Activated naive CD4-positive, alpha-beta T cell treated with anti-CD3 and anti-CD28 coated beads, Interleukin-2, amount 10 ng/mL, durations not matched to agents 7 days and 5 days (primary cell): ENCODE measurements around the gene MYO5C.
A peak's percentile ranks its signal among the peaks of the same experiment; 100 is the strongest.

Source experiments
- CTCF ChIA-PET: fragments of 350-600 bp; sonication (Branson Sonifier 250); formaldehyde crosslinking; loops from one replicate; lab custom pipeline; 2021; ENCODE audit warnings: antibody characterized with exemption; lab: Charles Lee
- DNase-seq: peaks from one replicate; pipeline ENCODE4 v3.0.0-alpha.2; 2020
- H3K27ac Mint-ChIP-seq: one replicate; pipeline ENCODE4 v1.8.0; 2021; ENCODE audit warnings: mild to moderate bottlenecking, moderate library complexity, mixed read lengths
- H3K27me3 Mint-ChIP-seq: one replicate; pipeline ENCODE4 v1.8.0; 2021; ENCODE audit warnings: mild to moderate bottlenecking, mixed read lengths
- H3K36me3 Mint-ChIP-seq: one replicate; pipeline ENCODE4 v1.8.0; 2021; ENCODE audit warnings: mixed read lengths
- H3K4me1 Mint-ChIP-seq: one replicate; pipeline ENCODE4 v1.8.0; 2021; ENCODE audit warnings: mixed read lengths
- H3K4me3 Mint-ChIP-seq: one replicate; pipeline ENCODE4 v1.8.0; 2021; ENCODE audit warnings: mild to moderate bottlenecking, moderate library complexity, mixed read lengths
- H3K9me3 Mint-ChIP-seq: one replicate; pipeline ENCODE4 v1.8.0; 2021; ENCODE audit warnings: mixed read lengths

The MYO5C gene

DNA sequence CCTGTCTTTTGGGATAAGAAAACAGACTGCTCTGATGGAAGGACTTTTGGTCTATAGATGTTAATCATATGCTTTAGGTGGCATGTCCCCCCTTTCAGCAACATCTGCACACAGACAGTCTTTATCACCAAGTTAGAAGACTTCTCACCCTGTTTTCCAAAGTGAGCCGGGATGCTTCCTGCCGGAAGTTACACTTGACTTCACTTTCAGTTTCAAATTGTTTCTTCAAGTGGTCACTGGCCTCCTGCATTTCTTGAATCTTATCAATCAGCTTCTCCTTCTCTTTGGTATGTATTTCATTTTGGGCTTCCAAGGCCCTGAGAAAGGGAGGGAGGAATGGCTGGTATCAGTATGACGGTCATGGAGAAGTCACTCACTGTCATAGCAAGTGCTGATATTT, 77.2 kb downstream of the MYO5C start:
- H3K9me3 Mint-ChIP-seq: no peaks in the 10 kb centered on the region
- DNase-seq: no peak
- H3K4me3 Mint-ChIP-seq: no peak overlapping the region
- CTCF ChIA-PET: interaction anchor here (1.4 to 3.3 kb wide), 2 partner anchors 9 to 140 kb away, joined by 3 to 35 read pairs; no protein-coding TSS in a partner anchor
- peaks cover 39% of the 10 kb centered on the region for H3K4me1 Mint-ChIP-seq
- no peak overlapping the region for H3K27ac Mint-ChIP-seq
- peaks cover 15% of the 10 kb centered on the region for H3K36me3 Mint-ChIP-seq
- no peaks in the 10 kb centered on the region for H3K27me3 Mint-ChIP-seq

- H3K9me3 Mint-ChIP-seq: no peaks in the 10 kb centered on the region
Observed at GRCh38 chr15:52217186-52217585, 78.4 kb downstream of the MYO5C start.

DNA sequence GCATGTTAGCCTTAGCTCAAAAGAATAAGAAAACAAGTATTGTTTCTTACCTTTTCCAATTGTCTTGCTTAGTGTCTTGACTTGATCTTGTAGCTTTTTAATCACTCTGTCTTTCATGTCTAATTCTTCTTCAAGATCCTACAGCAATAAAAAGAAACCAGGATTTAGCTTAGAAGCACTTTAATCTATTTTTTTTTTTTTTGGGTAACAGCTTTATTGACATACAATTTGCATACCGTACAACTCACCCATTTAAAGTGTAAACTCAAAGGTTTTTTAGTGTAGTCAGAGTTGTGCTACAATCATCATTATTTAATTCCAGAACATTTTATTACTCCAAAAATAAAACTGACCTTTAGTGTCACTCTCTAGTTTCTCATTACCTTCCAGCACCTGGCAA, 81.1 kb downstream of the MYO5C start:
- CTCF ChIA-PET: interaction anchor here (0.8 to 1.9 kb wide), 5 partner anchors 8 to 38 kb away, joined by 3 to 10 read pairs (median 6); no protein-coding TSS in a partner anchor
- Mint-ChIP-seq H3K36me3 (no peaks in the 10 kb centered on the region), H3K9me3 (no peaks in the 10 kb centered on the region), H3K27me3 (peaks cover 8% of the 10 kb centered on the region), H3K27ac (no peak overlapping the region), H3K4me3 (no peak overlapping the region), H3K4me1 (peaks cover 7% of the 10 kb centered on the region)
- no peak for DNase-seq

More at GRCh38 chr15:52217186-52217585, 78.4 kb downstream of the MYO5C start:
- DNase-seq: peak; percentile 51
- Mint-ChIP-seq H3K4me3 (no peak overlapping the region), H3K4me1 (peaks cover 28% of the 10 kb centered on the region), H3K36me3 (peaks cover 7% of the 10 kb centered on the region), H3K27ac (no peak overlapping the region), H3K27me3 (peaks cover 5% of the 10 kb centered on the region)
- CTCF ChIA-PET: interaction anchor here (0.6 to 3.3 kb wide), 12 partner anchors 9 to 517 kb away, joined by 3 to 35 read pairs (median 4); no protein-coding TSS in a partner anchor

DNA sequence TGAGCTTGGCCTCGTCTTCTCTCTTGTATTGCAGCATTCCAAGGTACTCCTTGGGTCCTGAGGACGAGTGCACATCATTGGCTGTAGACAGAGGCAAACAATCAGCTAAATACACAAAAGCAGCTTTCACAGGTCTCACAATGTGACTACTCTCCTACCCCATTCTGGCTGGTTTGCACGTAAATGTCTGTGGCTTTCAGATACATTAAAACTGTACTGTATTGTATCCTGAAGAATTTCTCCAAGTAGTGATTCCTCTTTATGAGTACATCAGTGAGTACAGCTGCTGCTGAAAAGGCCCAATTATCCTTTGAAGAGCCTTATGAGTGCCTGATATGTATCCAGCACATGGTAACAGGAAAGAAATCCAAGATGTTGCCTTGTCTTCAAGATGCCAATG, 82.4 kb downstream of the MYO5C start:
- CTCF ChIA-PET: interaction anchor here (0.9 to 1.9 kb wide), 2 partner anchors 9 to 14 kb away, joined by 4 to 9 read pairs; no protein-coding TSS in a partner anchor
- Mint-ChIP-seq H3K27ac (no peak overlapping the region), H3K27me3 (peaks cover 12% of the 10 kb centered on the region), H3K9me3 (no peaks in the 10 kb centered on the region), H3K4me3 (no peak overlapping the region), H3K4me1 (peaks cover 2% of the 10 kb centered on the region), H3K36me3 (no peaks in the 10 kb centered on the region)
- DNase-seq: no peak

GRCh38 chr15:52208306-52208946, 87.2 kb downstream of the MYO5C start:
- Mint-ChIP-seq H3K4me3 (no peak overlapping the region), H3K4me1 (peaks cover 2% of the 10 kb centered on the region), H3K36me3 (no peaks in the 10 kb centered on the region), H3K27me3 (peaks cover 12% of the 10 kb centered on the region), H3K27ac (no peak overlapping the region), H3K9me3 (no peaks in the 10 kb centered on the region)
- DNase-seq: peak; percentile 88
- CTCF ChIA-PET: interaction anchor here (0.6 to 3.9 kb wide), 34 partner anchors 9 to 425 kb away, joined by 3 to 40 read pairs (median 5); no protein-coding TSS in a partner anchor

DNA sequence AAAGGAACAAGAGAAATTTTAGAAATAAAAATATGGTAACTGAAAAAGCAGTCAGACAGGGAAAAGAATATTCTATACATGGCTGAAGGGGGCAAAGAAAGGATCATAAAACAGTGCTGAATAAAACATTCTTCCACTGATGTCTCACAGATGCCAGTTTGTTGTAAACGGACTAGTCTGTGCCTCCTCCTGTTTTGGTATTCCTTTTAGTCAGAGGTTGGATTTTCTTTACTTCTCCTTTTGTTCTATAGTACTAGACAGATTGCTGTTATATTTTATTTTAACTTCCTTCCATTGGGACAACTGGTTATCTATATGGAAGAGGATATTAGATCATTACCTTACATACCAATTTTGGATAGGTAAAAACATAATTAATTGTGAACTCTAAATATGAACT, 88.4 kb downstream of the MYO5C start:
- H3K9me3 Mint-ChIP-seq: no peaks in the 10 kb centered on the region
- H3K27me3 Mint-ChIP-seq: peaks cover 6% of the 10 kb centered on the region
- CTCF ChIA-PET: interaction anchor here (2.4 to 3.9 kb wide), 3 partner anchors 23 to 43 kb away, joined by 13 to 40 read pairs (median 19); no protein-coding TSS in a partner anchor
- H3K36me3 Mint-ChIP-seq: no peaks in the 10 kb centered on the region
- peaks cover 2% of the 10 kb centered on the region for H3K4me1 Mint-ChIP-seq
- no peak overlapping the region for H3K27ac Mint-ChIP-seq
- DNase-seq: no peak
- no peak overlapping the region for H3K4me3 Mint-ChIP-seq

DNA sequence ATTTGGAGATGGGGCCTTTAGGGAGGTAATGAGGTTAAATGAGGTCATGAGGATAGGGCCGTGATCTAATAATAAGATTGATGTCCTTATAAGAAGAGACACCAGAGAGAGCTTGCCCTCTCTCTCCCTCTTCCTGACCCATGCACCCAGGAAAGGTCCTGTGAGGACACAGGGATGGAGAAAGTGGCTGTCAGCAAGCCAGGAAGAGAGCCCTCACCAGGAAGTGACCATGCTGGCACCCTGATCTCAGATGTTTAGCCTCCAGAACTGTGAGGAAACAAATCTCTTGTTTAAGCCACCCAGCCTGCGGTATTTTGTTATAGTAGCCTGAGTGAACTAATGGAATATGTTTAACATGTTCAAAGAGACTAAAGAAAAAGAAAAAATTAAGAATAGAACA, 89.2 kb downstream of the MYO5C start:
- CTCF ChIA-PET: interaction anchor here (3.9 kb wide), 1 partner anchor 22 kb away, joined by 40 read pairs; no protein-coding TSS in a partner anchor
- no peak for DNase-seq
- H3K27me3 Mint-ChIP-seq: peaks cover 4% of the 10 kb centered on the region

DNA sequence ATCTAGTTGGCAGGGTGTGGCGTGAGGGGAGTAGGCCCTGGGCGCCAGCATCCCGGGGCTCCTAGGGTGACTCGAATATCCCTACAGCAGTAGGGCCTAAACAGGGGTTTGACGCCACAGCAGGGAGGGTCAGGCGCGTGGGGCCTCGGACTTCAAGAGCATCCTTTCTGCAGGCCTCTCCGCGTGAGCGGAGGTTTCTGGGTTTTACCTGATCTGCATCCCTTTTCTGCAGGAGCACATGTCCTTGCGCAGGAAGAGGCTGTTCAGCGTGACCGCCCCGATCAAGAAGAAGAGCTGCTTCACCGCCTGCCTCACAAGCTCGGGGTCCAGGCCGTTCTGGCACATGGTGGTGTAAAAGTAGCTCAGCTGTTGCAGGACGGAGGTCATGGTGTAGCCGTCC, 90.9 kb downstream of the MYO5C start:
- CTCF ChIA-PET: no interaction called here
- H3K4me3 Mint-ChIP-seq: no peak overlapping the region
- no peak for DNase-seq
- peaks cover 2% of the 10 kb centered on the region for H3K4me1 Mint-ChIP-seq
- H3K36me3 Mint-ChIP-seq: no peaks in the 10 kb centered on the region
- H3K27ac Mint-ChIP-seq: no peak overlapping the region
- no peaks in the 10 kb centered on the region for H3K9me3 Mint-ChIP-seq
- H3K27me3 Mint-ChIP-seq: peaks cover 9% of the 10 kb centered on the region

More for the DNA sequence above, 89.2 kb downstream of the MYO5C start:
- peaks cover 2% of the 10 kb centered on the region for H3K4me1 Mint-ChIP-seq
- no peaks in the 10 kb centered on the region for H3K36me3 Mint-ChIP-seq
- no peak overlapping the region for H3K27ac Mint-ChIP-seq
- no peak overlapping the region for H3K4me3 Mint-ChIP-seq
- no peaks in the 10 kb centered on the region for H3K9me3 Mint-ChIP-seq

DNA sequence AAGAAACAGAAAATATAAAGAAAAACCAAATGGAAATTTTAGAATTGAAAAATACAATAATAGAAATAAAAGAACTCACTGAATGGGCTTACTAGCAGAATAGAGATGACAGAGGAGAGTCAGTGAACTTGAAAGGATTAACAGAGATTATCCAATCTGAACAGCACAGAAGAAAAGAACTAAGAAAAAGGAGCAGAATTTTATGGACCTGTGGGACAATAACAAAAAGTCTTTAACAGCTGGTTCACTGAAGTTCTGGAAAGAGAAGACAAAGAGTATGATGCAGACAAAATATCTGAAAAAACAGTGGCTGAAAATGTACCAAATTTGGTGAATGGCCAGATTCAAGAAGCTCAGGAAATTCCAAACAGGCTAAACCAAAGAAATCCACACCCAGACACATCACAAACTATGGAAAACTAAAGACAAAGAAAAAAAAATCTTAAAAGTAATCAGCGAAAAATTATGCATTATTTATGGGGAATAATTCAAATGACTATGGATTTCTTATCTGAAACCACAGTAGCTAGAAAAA, 94.7 kb downstream of the MYO5C start:
- Mint-ChIP-seq H3K9me3 (no peaks in the 10 kb centered on the region), H3K4me3 (no peak overlapping the region), H3K36me3 (no peaks in the 10 kb centered on the region), H3K27me3 (peaks cover 11% of the 10 kb centered on the region), H3K4me1 (no peaks in the 10 kb centered on the region), H3K27ac (no peak overlapping the region)
- no peak for DNase-seq
- CTCF ChIA-PET: no interaction called here

DNA sequence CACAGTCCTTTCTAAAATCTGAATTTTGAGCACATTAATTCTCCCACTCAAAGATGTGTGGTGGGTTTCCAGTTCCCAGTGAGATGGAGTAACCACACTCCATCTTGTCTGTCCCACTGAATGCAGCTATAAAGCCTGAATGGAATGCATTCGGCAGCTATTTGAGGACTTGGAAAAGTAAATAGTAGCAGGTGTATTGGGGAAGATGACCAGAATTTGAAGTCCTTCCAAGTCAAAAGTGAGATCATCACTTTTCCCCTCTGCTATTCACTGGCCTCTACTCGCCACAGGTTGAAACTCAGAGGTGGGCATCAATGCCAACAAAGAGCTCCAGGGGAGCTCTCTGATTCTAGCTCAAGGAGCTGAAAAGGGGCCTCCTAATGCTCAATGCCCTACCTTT, 96.3 kb downstream of the MYO5C start:
- CTCF ChIA-PET: interaction anchor here (1.0 to 1.3 kb wide), 2 partner anchors 9 to 28 kb away, joined by 3 to 5 read pairs; no protein-coding TSS in a partner anchor
- no peak for DNase-seq
- Mint-ChIP-seq H3K27ac (no peak overlapping the region), H3K9me3 (no peaks in the 10 kb centered on the region), H3K36me3 (no peaks in the 10 kb centered on the region), H3K4me1 (no peaks in the 10 kb centered on the region), H3K4me3 (no peak overlapping the region), H3K27me3 (peaks cover 11% of the 10 kb centered on the region)

DNA sequence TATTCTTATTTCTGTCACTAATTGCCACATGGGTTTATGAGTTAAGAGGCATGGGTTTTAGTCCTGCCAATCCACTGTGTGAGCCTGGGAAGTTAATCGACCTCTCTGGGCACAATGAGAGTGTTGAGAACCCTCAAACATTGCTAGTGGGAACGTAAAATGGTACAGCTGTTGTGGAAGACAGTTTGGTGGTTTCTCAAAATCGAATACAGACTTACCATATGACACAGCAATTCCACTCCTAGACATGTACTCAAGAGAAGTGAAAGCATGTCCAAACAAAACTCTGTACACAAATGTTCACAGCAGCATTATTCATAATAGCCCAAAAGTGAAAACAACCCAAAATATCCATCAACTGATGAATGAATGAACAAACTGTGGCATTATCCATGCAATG, 98.7 kb downstream of the MYO5C start:
- Mint-ChIP-seq H3K27me3 (peaks cover 11% of the 10 kb centered on the region), H3K9me3 (no peaks in the 10 kb centered on the region), H3K36me3 (no peaks in the 10 kb centered on the region), H3K27ac (no peak overlapping the region), H3K4me1 (no peaks in the 10 kb centered on the region), H3K4me3 (no peak overlapping the region)
- CTCF ChIA-PET: interaction anchor here (1.5 kb wide), 1 partner anchor 11 kb away, joined by 5 read pairs; no protein-coding TSS in a partner anchor
- no peak for DNase-seq

DNA sequence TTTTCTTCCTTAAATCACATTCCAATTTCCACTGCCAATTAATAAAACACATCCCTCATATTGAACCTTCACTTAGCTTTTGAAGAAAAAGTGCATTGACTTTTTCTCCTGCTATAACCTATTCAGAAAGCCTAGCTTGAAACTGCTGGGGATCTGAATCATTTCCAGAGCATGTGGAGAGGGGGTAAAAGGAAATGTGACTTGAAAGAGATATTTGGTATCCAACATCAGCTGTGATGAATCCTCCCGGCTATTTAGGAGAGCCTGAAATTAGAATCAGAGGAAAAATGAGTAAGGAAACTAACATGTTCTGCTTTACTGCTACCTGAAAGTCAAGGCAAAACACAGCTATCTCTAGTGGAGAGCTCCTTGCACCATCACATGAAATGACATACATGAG, 101.8 kb downstream of the MYO5C start:
- CTCF ChIA-PET: interaction anchor here (2.1 to 3.3 kb wide), 2 partner anchors 10 to 15 kb away, joined by 6 to 13 read pairs; no protein-coding TSS in a partner anchor
- H3K27ac Mint-ChIP-seq: no peak overlapping the region
- H3K4me3 Mint-ChIP-seq: no peak overlapping the region
- H3K27me3 Mint-ChIP-seq: peaks cover 3% of the 10 kb centered on the region
- no peaks in the 10 kb centered on the region for H3K9me3 Mint-ChIP-seq
- H3K36me3 Mint-ChIP-seq: no peaks in the 10 kb centered on the region
- no peaks in the 10 kb centered on the region for H3K4me1 Mint-ChIP-seq
- DNase-seq: no peak

DNA sequence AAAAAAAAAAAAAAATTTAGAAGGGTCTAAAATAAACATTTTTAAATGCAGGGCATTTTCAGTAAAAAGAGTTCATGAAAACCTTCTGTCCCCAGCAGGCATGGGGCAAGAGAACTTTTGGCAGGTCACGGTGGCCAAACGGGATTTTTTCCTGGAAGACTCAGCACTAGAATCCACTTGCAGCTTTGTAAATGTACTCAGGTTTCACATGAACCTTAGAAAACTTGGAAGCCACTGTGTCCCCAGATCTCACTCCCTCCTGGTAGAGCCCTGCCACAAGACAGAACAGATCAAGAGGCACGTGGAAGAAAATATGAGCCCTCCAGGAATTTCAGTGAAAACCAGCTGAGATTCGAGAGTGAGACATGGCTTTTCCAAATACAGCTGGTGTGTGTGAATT, 102.3 kb downstream of the MYO5C start:
- CTCF ChIA-PET: interaction anchor here (2.1 to 3.3 kb wide), 2 partner anchors 9 to 15 kb away, joined by 6 to 13 read pairs; no protein-coding TSS in a partner anchor
- DNase-seq: no peak
- Mint-ChIP-seq H3K27me3 (peaks cover 3% of the 10 kb centered on the region), H3K4me3 (no peak overlapping the region), H3K9me3 (no peaks in the 10 kb centered on the region), H3K36me3 (no peaks in the 10 kb centered on the region), H3K27ac (no peak overlapping the region), H3K4me1 (no peaks in the 10 kb centered on the region)

DNA sequence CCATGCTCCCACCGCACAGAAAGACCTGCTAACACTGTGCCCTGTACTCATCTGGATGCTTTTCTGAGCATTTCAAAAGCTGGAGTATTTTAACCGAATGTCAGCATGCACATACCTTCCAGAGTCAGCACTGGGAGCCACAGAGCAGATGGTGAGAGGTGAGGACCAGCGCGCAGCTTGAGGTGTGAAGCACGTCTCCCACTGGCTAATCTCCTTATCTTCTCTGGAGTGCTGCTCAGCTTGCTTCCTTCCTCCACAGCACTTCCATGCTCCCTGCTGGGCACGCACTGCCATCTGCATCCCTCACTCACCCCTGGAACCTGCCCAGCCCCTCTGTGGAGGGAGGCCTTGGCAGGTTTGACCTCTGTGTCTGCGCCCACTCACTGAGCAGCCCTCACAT, 104.4 kb downstream of the MYO5C start, which contains the start of gene GNB5:
Gene GNB5, minus strand, starts transcription at position 186 of the 400 bp plus-strand sequence. CDS start 6,716 bp downstream, outside the sequence.
- Mint-ChIP-seq H3K36me3 (no peaks in the 10 kb centered on the region), H3K4me1 (no peaks in the 10 kb centered on the region)
- CTCF ChIA-PET: no interaction called here

More for the DNA sequence above, 104.4 kb downstream of the MYO5C start, which contains the start of gene GNB5:
- H3K9me3 Mint-ChIP-seq: no peaks in the 10 kb centered on the region
- no peak within 1 kb of the TSS for H3K27ac Mint-ChIP-seq
- H3K27me3 Mint-ChIP-seq: peaks cover 1% of the 10 kb centered on the region
- no peak for DNase-seq
- no peak within 1 kb of the TSS for H3K4me3 Mint-ChIP-seq
